GM23338 (cell line): ENCODE measurements around the gene SSBP2. TPM values are rescaled to one million over a fixed set of nuclear protein-coding genes. Genes with fewer than 3 reads are reported as not detected.

Experiments used
- ATAC-seq: fragments of 200-7000 bp; cut with Tn5 transposase; 3 replicates; pipeline ENCODE4 v1.9.1; 2020
- DNase-seq: peaks from one replicate; pipeline ENCODE4 v3.0.0-alpha.2; 2015; ENCODE audit warnings: low spot score
- H2AFZ ChIP-seq: fragments of 200-600 bp; sonication (generic); 2 replicates; pipeline ENCODE4 v1.8.0; 2016; ENCODE audit warnings: antibody characterized with exemption, mild to moderate bottlenecking, moderate library complexity
- H3F3A ChIP-seq: fragments of 200-600 bp; sonication (generic); replicated peaks from 2 replicates; pipeline ENCODE4 v1.8.0; 2017; ENCODE audit warnings: antibody characterized with exemption, mixed run types, low read depth
- H3K27ac ChIP-seq: fragments of 200-600 bp; sonication (generic); 2 replicates; pipeline ENCODE4 v1.6.1; 2016; ENCODE audit warnings: low read depth
- H3K27me3 ChIP-seq: fragments of 200-600 bp; sonication (generic); 2 replicates; pipeline ENCODE4 v1.8.0; 2016; ENCODE audit warnings: mild to moderate bottlenecking, mixed run types, moderate library complexity; ENCODE audit not compliant: insufficient read depth
- H3K36me3 ChIP-seq: fragments of 200-600 bp; sonication (generic); 2 replicates; pipeline ENCODE4 v1.8.0; 2016; ENCODE audit warnings: mild to moderate bottlenecking; ENCODE audit not compliant: insufficient read depth
- H3K4me1 ChIP-seq: fragments of 200-600 bp; sonication (generic); 2 replicates; pipeline ENCODE4 v1.8.0; 2016; ENCODE audit warnings: mild to moderate bottlenecking, moderate library complexity; ENCODE audit not compliant: insufficient read depth
- H3K4me2 ChIP-seq: fragments of 200-600 bp; sonication (generic); 2 replicates; pipeline ENCODE4 v1.7.1; 2017; ENCODE audit warnings: mixed run types
- H3K4me3 ChIP-seq: fragments of 200-600 bp; sonication (generic); 2 replicates; pipeline ENCODE4 v1.6.1; 2016; ENCODE audit warnings: mixed run types
- H3K79me2 ChIP-seq: fragments of 200-600 bp; sonication (generic); replicated peaks from 2 replicates; pipeline ENCODE4 v1.8.0; 2017; ENCODE audit warnings: mild to moderate bottlenecking; ENCODE audit not compliant: insufficient read depth
- H3K9me2 ChIP-seq: fragments of 200-600 bp; sonication (generic); 2 replicates; pipeline ENCODE4 v1.8.0; 2017; ENCODE audit not compliant: insufficient read depth
- H4K20me1 ChIP-seq: fragments of 200-600 bp; sonication (generic); replicated peaks from 2 replicates; pipeline ENCODE4 v1.8.0; 2017; ENCODE audit warnings: mild to moderate bottlenecking; ENCODE audit not compliant: insufficient read depth
- H3K27ac Mint-ChIP-seq: 2 replicates; pipeline ENCODE4 v1.8.0; 2020; ENCODE audit warnings: inconsistent platforms, mild to moderate bottlenecking, moderate library complexity, mixed read lengths
- H3K27me3 Mint-ChIP-seq: 3 replicates; pipeline ENCODE4 v1.8.0; 2022; ENCODE audit warnings: low read depth, mild to moderate bottlenecking, moderate library complexity, mixed read lengths, inconsistent platforms; ENCODE audit not compliant: insufficient read depth, poor library complexity
- H3K36me3 Mint-ChIP-seq: 3 replicates; pipeline ENCODE4 v1.8.0; 2021; ENCODE audit warnings: low read depth, mild to moderate bottlenecking, inconsistent platforms, moderate library complexity, mixed read lengths
- H3K4me1 Mint-ChIP-seq: 3 replicates; pipeline ENCODE4 v1.8.0; 2020; ENCODE audit warnings: mild to moderate bottlenecking, inconsistent platforms, mixed read lengths
- H3K4me3 Mint-ChIP-seq: 3 replicates; pipeline ENCODE4 v1.8.0; 2021; ENCODE audit warnings: moderate library complexity, mild to moderate bottlenecking, inconsistent platforms, mixed read lengths
- H3K9me3 Mint-ChIP-seq: 3 replicates; pipeline ENCODE4 v1.8.0; 2020; ENCODE audit warnings: moderate library complexity, mild to moderate bottlenecking, inconsistent platforms, mixed read lengths
- EZH2 ChIP-seq: fragments of 200-600 bp; sonication (generic); IDR thresholded peaks from one replicate; pipeline ENCODE4 v1.8.0; 2017; ENCODE audit warnings: antibody characterized with exemption, mild to moderate bottlenecking, low read depth; ENCODE audit not compliant: unreplicated experiment
- EZH2phosphoT487 ChIP-seq: fragments of 200-600 bp; sonication (generic); IDR thresholded peaks from one replicate; pipeline ENCODE4 v1.8.1; 2018; ENCODE audit warnings: antibody characterized with exemption; ENCODE audit not compliant: unreplicated experiment
- JUNB ChIP-seq: IDR thresholded peaks from one replicate; pipeline ENCODE4 v1.6.1; 2016; ENCODE audit warnings: antibody characterized with exemption; ENCODE audit not compliant: unreplicated experiment
- POLR2AphosphoS5 ChIP-seq: IDR thresholded peaks from 2 replicates; pipeline ENCODE4 v1.6.1; 2016; ENCODE audit warnings: antibody characterized with exemption, low read depth
- STAT1 ChIP-seq: IDR thresholded peaks from one replicate; pipeline ENCODE4 v1.6.1; 2016; ENCODE audit warnings: antibody characterized with exemption; ENCODE audit not compliant: unreplicated experiment
- ZNF114 ChIP-seq: fragments of 250-450 bp; sonication (Bioruptor Pico); IDR thresholded peaks from 2 replicates; pipeline ENCODE4 v1.5.0; 2020; ENCODE audit warnings: mild to moderate bottlenecking, moderate library complexity
- polyA plus RNA-seq: library from polyadenylated mRNA; unstranded; fragments of >200 nt; fragmentation: Nextera tagmentation; extraction: Ambion mirVana; gene quantifications from 2 replicates; pipeline ENCODE4 v1.2.1, GENCODE V29; 2016
- total RNA-seq: library from RNA; depleted of rRNA; stranded (reverse); fragments of >200 nt; shearing (Covaris generic); gene quantifications from 2 replicates; pipeline ENCODE4 v1.2.3, GENCODE V29; 2014
- TF ChIP-seq, protein P1 (sequence below), 2 experiments: fragments of 200-600 bp in 1 of 2; sonication (generic) in 1 of 2; conservative IDR thresholded peaks; 2 replicates each; pipeline versions ENCODE4 v1.5.1 to v1.6.1; 2016 to 2017; ENCODE audit warnings: antibody characterized with exemption in 2 of 2, low read depth in 2 of 2, mild to moderate bottlenecking in 2 of 2, moderate library complexity in 1 of 2
- TF ChIP-seq, protein P2 (sequence below): IDR thresholded peaks from one replicate; pipeline ENCODE4 v1.6.1; 2018; ENCODE audit warnings: antibody characterized with exemption; ENCODE audit not compliant: unreplicated experiment
- TF ChIP-seq, protein P3 (sequence below): fragments of 250-450 bp; sonication (Bioruptor Pico); IDR thresholded peaks from 2 replicates; pipeline ENCODE4 v1.5.0; 2020; ENCODE audit warnings: mild to moderate bottlenecking, moderate library complexity

The SSBP2 gene
- total and polyA plus RNA-seq, 2 experiments from 2014 or later = 21.5 to 24.7 TPM

DNA sequence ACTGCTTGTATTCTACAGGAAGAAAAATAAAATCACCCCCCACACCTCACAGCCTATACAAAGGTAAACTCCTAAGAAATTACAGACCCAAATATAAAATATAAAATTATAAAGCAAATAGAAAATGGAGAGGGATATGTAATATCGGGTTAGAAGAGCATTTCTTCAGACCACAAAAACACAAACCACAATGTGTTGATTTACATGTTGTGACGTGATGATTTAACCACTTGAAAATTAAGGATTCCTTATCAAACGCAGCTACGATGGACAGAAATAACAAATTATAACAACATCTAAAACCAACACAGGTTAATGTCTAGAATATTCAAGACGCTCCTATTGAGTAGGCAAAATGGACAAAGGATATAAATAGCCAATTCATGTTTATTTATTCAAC, 26.3 kb downstream of the SSBP2 start (continued):
- TF ChIP-seq, protein P1, sequence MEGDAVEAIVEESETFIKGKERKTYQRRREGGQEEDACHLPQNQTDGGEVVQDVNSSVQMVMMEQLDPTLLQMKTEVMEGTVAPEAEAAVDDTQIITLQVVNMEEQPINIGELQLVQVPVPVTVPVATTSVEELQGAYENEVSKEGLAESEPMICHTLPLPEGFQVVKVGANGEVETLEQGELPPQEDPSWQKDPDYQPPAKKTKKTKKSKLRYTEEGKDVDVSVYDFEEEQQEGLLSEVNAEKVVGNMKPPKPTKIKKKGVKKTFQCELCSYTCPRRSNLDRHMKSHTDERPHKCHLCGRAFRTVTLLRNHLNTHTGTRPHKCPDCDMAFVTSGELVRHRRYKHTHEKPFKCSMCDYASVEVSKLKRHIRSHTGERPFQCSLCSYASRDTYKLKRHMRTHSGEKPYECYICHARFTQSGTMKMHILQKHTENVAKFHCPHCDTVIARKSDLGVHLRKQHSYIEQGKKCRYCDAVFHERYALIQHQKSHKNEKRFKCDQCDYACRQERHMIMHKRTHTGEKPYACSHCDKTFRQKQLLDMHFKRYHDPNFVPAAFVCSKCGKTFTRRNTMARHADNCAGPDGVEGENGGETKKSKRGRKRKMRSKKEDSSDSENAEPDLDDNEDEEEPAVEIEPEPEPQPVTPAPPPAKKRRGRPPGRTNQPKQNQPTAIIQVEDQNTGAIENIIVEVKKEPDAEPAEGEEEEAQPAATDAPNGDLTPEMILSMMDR (conservative IDR thresholded peaks at IDR 0.05; ENCODE audit: low read depth in 2 of 2) = no peak
- no peak for TF ChIP-seq EZH2
- TF ChIP-seq EZH2phosphoT487 = no peak
- TF ChIP-seq ZNF114 (CRISPR knock-in tag) = no peak
- TF ChIP-seq JUNB = no peak
- TF ChIP-seq, protein P2, sequence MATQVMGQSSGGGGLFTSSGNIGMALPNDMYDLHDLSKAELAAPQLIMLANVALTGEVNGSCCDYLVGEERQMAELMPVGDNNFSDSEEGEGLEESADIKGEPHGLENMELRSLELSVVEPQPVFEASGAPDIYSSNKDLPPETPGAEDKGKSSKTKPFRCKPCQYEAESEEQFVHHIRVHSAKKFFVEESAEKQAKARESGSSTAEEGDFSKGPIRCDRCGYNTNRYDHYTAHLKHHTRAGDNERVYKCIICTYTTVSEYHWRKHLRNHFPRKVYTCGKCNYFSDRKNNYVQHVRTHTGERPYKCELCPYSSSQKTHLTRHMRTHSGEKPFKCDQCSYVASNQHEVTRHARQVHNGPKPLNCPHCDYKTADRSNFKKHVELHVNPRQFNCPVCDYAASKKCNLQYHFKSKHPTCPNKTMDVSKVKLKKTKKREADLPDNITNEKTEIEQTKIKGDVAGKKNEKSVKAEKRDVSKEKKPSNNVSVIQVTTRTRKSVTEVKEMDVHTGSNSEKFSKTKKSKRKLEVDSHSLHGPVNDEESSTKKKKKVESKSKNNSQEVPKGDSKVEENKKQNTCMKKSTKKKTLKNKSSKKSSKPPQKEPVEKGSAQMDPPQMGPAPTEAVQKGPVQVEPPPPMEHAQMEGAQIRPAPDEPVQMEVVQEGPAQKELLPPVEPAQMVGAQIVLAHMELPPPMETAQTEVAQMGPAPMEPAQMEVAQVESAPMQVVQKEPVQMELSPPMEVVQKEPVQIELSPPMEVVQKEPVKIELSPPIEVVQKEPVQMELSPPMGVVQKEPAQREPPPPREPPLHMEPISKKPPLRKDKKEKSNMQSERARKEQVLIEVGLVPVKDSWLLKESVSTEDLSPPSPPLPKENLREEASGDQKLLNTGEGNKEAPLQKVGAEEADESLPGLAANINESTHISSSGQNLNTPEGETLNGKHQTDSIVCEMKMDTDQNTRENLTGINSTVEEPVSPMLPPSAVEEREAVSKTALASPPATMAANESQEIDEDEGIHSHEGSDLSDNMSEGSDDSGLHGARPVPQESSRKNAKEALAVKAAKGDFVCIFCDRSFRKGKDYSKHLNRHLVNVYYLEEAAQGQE = no peak

DNA sequence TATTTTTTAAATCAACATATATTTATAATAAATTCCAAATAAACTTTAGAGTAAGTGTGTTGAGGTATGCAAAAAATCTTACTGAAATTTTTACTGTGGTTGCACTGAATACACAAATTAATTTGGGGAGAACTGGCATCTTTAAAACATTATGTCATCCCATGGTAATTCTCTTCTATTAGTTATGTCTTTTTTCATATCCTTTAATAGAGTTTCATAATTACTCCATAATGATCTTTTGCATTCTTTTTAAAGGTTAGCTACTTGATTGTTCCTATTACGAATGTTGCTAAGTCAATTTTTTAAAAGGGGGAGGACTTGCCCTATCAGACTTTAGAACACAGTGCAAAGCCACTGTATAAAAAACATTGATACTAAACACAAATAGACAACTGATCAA, 26.8 kb downstream of the SSBP2 start:
- H3K9me2 ChIP-seq = no peaks in the 10 kb centered on the region
- DNase-seq = no peak
- H3F3A ChIP-seq = no peaks in the 10 kb centered on the region
- no peaks in the 10 kb centered on the region for H3K36me3 Mint-ChIP-seq
- H3K4me2 ChIP-seq = no peak overlapping the region
- no peak overlapping the region for H3K27ac Mint-ChIP-seq
- H2AFZ ChIP-seq = no peak overlapping the region
- no peaks in the 10 kb centered on the region for H3K36me3 ChIP-seq
- peaks cover 49% of the 10 kb centered on the region for H3K4me1 ChIP-seq
- no peak for TF ChIP-seq ZNF114 (CRISPR knock-in tag)
- no peak for TF ChIP-seq STAT1
- no peaks in the 10 kb centered on the region for H4K20me1 ChIP-seq
- no peak overlapping the region for H3K27ac ChIP-seq
- H3K4me3 Mint-ChIP-seq = no peak overlapping the region
- ATAC-seq = no peak
- no peak overlapping the region for H3K4me3 ChIP-seq
- peaks cover 45% of the 10 kb centered on the region for H3K4me1 Mint-ChIP-seq
- H3K27me3 Mint-ChIP-seq = no peaks in the 10 kb centered on the region
- H3K79me2 ChIP-seq = no peaks in the 10 kb centered on the region
- no peaks in the 10 kb centered on the region for H3K9me3 Mint-ChIP-seq
- no peaks in the 10 kb centered on the region for H3K27me3 ChIP-seq

DNA sequence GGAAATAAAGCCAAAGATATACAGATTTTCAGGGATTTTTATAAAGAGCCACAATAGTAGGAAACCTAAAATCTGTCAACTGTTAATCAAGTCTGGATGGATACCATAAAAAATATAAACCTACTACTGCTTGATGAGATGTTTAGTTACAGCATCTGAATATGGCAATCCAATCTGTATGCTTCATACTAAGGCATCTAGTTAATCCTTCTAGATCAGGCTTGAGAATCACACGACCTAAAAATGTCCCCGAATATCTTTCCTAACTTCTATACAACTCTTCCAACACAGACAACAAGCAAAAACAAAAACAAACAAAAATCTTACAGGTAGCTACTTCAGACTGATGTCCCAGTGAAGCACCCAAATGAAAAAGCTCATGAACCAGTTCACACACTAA, 29.8 kb downstream of the SSBP2 start:
- no peaks in the 10 kb centered on the region for H3K9me2 ChIP-seq
- Mint-ChIP-seq H3K4me3 (no peak overlapping the region), H3K27me3 (no peaks in the 10 kb centered on the region), H3K9me3 (no peaks in the 10 kb centered on the region), H3K4me1 (peaks cover 48% of the 10 kb centered on the region), H3K36me3 (no peaks in the 10 kb centered on the region), H3K27ac (no peak overlapping the region; the same call in 1 of the 2 replicates)
- H3K27ac ChIP-seq = no peak overlapping the region
- no peaks in the 10 kb centered on the region for H3F3A ChIP-seq
- H3K79me2 ChIP-seq = no peaks in the 10 kb centered on the region
- no peaks in the 10 kb centered on the region for H3K36me3 ChIP-seq
- no peaks in the 10 kb centered on the region for H4K20me1 ChIP-seq
- ATAC-seq (no peak), DNase-seq (no peak)
- H3K4me1 ChIP-seq = peaks cover 57% of the 10 kb centered on the region
- no peak overlapping the region for H2AFZ ChIP-seq
- no peak overlapping the region for H3K4me2 ChIP-seq
- no peaks in the 10 kb centered on the region for H3K27me3 ChIP-seq
- H3K4me3 ChIP-seq = no peak overlapping the region
- TF ChIP-seq, protein P3, sequence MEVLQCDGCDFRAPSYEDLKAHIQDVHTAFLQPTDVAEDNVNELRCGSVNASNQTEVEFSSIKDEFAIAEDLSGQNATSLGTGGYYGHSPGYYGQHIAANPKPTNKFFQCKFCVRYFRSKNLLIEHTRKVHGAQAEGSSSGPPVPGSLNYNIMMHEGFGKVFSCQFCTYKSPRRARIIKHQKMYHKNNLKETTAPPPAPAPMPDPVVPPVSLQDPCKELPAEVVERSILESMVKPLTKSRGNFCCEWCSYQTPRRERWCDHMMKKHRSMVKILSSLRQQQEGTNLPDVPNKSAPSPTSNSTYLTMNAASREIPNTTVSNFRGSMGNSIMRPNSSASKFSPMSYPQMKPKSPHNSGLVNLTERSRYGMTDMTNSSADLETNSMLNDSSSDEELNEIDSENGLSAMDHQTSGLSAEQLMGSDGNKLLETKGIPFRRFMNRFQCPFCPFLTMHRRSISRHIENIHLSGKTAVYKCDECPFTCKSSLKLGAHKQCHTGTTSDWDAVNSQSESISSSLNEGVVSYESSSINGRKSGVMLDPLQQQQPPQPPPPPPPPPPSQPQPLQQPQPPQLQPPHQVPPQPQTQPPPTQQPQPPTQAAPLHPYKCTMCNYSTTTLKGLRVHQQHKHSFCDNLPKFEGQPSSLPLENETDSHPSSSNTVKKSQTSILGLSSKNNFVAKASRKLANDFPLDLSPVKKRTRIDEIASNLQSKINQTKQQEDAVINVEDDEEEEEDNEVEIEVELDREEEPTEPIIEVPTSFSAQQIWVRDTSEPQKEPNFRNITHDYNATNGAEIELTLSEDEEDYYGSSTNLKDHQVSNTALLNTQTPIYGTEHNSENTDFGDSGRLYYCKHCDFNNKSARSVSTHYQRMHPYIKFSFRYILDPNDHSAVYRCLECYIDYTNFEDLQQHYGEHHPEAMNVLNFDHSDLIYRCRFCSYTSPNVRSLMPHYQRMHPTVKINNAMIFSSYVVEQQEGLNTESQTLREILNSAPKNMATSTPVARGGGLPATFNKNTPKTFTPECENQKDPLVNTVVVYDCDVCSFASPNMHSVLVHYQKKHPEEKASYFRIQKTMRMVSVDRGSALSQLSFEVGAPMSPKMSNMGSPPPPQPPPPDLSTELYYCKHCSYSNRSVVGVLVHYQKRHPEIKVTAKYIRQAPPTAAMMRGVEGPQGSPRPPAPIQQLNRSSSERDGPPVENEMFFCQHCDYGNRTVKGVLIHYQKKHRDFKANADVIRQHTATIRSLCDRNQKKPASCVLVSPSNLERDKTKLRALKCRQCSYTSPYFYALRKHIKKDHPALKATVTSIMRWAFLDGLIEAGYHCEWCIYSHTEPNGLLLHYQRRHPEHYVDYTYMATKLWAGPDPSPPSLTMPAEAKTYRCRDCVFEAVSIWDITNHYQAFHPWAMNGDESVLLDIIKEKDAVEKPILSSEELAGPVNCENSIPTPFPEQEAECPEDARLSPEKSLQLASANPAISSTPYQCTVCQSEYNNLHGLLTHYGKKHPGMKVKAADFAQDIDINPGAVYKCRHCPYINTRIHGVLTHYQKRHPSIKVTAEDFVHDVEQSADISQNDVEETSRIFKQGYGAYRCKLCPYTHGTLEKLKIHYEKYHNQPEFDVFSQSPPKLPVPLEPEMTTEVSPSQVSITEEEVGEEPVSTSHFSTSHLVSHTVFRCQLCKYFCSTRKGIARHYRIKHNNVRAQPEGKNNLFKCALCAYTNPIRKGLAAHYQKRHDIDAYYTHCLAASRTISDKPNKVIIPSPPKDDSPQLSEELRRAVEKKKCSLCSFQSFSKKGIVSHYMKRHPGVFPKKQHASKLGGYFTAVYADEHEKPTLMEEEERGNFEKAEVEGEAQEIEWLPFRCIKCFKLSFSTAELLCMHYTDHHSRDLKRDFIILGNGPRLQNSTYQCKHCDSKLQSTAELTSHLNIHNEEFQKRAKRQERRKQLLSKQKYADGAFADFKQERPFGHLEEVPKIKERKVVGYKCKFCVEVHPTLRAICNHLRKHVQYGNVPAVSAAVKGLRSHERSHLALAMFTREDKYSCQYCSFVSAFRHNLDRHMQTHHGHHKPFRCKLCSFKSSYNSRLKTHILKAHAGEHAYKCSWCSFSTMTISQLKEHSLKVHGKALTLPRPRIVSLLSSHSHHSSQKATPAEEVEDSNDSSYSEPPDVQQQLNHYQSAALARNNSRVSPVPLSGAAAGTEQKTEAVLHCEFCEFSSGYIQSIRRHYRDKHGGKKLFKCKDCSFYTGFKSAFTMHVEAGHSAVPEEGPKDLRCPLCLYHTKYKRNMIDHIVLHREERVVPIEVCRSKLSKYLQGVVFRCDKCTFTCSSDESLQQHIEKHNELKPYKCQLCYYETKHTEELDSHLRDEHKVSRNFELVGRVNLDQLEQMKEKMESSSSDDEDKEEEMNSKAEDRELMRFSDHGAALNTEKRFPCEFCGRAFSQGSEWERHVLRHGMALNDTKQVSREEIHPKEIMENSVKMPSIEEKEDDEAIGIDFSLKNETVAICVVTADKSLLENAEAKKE = no peak
- TF ChIP-seq POLR2AphosphoS5 (no peak), STAT1 (no peak)
